Ectodermal cell (in vitro differentiated cells): Measurements from ENCODE around the gene KRTAP12-4.
"Not testable (repeated sequence)": the region's sequence is repeated elsewhere in the genome, so short reads cannot be mapped to it uniquely, and the experiment has no call there.

Experiments used
- H3K27ac ChIP-seq: 2 replicates; pipeline ENCODE4 v1.7.0; 2013; ENCODE audit warnings: mild to moderate bottlenecking, low read depth, low read length; ENCODE audit not compliant: insufficient read depth, poor library complexity, severe bottlenecking
- H3K27me3 ChIP-seq: 2 replicates; pipeline ENCODE4 v1.7.0; 2013; ENCODE audit warnings: mild to moderate bottlenecking, low read length; ENCODE audit not compliant: insufficient read depth, control insufficient read depth, poor library complexity, severe bottlenecking
- H3K36me3 ChIP-seq: one replicate; pipeline ENCODE4 v1.7.0; 2013; ENCODE audit warnings: low read length; ENCODE audit not compliant: control insufficient read depth, insufficient read depth
- H3K4me1 ChIP-seq: one replicate; pipeline ENCODE4 v1.7.0; 2013; ENCODE audit warnings: low read length; ENCODE audit not compliant: control insufficient read depth, insufficient read depth
- H3K4me3 ChIP-seq: 2 replicates; pipeline ENCODE4 v1.7.0; 2013; ENCODE audit warnings: low read depth, low read length, control low read depth; ENCODE audit not compliant: insufficient read depth
- H3K9me3 ChIP-seq: 2 replicates; pipeline ENCODE4 v1.7.0; 2013; ENCODE audit warnings: mild to moderate bottlenecking, low read length, moderate library complexity; ENCODE audit not compliant: control insufficient read depth
- WGBS, 2 experiments: methylation state at CpG; one replicate each; pipeline ENCODE4 v1.1.7; 2013; ENCODE audit warnings: missing lambda C conversion rate in 2 of 2; 5-methylcytosine and 5-hydroxymethylcytosine counted together

The KRTAP12-4 gene

DNA sequence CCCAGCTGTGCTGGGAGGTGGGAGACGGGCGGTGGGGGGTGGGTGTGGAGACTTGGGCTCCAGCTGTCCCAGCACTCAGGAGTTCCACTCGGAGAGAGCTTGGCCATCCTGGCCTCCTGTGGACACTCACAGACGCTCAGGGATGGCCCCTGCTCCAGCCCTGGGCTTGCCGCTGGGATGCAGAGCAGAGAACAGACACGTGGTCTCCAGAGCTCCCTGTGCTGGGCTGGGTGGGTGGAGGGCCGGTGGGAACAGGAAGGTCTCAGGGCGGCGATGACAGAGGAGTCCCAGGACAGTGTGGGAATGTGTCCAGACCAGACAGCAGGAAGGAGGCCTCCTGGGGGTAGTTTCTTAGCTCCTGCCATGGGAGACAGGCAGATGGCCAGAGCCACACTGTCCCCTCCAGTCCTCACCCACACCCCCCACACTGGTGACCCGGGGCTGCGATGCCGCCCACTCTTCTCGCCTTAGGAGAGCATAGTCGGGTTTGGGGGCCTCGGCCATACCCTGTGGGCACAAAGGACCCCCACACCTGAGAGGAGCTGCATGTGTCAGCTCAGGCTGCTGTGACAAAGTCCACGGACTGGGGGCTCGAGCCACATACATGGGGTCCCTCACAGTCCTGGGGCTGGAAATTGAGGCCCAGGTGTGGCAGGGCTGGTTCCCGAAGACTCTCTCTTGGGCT, 25.6 kb downstream of the KRTAP12-4 start:
- H3K4me1 ChIP-seq = peaks cover 8% of the 10 kb centered on the region
- H3K4me3 ChIP-seq = no peak overlapping the region
- 93 to 94% methylated on average over 18 of the region's 18 CpGs for WGBS, 2 experiments
- no peaks in the 10 kb centered on the region for H3K9me3 ChIP-seq
- H3K36me3 ChIP-seq = no peaks in the 10 kb centered on the region
- no peak overlapping the region for H3K27ac ChIP-seq
- H3K27me3 ChIP-seq = no peaks in the 10 kb centered on the region

DNA sequence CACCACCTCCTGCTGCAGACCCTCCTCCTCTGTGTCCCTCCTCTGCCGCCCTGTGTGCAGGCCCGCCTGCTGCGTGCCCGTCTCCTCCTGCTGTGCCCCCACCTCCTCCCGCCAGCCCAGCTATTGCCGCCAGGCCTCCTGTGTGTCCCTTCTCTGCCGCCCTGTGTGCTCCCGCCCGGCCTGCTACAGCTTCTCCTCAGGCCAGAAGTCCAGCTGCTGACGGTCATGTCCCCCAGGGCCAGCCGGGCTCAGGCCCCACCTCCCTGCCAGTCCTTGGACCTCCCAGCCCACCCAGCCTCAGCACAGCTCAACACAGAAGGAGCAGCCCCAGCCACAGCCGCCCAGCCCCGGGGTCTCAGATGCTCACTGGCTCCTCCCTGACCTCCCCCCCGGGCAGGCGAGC, 26.6 kb downstream of the KRTAP12-4 start:
- 73 to 77% methylated on average over 15 of the region's 15 CpGs for WGBS, 2 experiments
- not testable (repeated sequence) for H3K9me3 ChIP-seq, H3K4me1 ChIP-seq, H3K4me3 ChIP-seq, H3K27me3 ChIP-seq, H3K27ac ChIP-seq, H3K36me3 ChIP-seq

DNA sequence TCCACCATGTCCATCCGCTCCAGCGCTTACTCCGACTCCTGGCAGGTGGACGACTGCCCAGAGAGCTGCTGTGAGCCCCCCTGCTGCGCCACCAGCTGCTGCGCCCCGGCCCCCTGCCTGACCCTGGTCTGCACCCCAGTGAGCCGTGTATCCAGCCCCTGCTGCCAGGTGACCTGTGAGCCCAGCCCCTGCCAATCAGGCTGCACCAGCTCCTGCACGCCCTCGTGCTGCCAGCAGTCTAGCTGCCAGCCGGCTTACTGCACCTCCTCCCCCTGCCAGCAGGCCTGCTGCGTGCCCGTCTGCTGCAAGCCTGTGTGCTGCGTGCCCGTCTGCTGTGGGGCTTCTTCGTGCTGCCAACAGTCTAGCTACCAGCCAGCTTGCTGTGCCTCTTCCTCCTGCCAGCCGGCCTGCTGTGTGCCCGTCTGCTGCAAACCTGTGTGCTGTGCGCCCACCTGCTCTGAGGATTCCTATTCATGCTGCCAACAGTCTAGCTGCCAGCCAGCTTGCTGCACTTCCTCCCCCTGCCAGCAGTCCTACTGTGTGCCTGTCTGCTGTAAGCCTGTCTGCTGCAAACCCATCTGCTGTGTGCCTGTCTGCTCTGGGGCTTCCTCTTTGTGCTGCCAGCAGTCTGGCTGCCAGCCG, 27.2 kb downstream of the KRTAP12-4 start:
- not testable (repeated sequence) for H3K4me3 ChIP-seq, H3K36me3 ChIP-seq, H3K27me3 ChIP-seq, H3K4me1 ChIP-seq, H3K27ac ChIP-seq, H3K9me3 ChIP-seq
- WGBS, 2 experiments = 90% methylated on average over 20 of the region's 20 CpGs

DNA sequence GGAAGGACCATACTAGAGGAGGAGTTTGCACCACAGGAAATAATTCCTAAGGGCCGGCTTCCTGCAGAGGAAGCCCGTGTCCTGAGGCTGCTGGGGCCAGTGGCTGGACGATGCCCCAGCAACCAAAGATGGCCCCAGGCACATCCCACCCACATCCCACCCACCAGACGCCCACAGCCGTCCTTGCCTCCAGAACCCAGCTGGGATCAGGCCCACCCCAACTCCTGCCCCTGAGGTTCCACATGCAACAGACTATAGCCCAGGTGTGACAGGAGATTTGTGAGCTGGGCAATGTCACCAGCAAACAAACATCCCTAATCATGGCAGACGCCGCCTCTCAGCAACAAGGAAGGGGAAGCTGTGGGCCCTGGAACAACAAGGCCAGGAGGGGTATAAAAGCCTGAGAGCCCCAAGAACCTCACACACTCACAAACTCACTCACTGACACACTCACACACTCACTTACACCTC, 27.8 kb downstream of the KRTAP12-4 start, which contains the start of gene KRTAP10-9:
KRTAP10-9 (plus strand) TSS at position 421 of the 471 bp plus-strand sequence. CDS start 79 bp downstream, outside the sequence.
- H3K4me3 ChIP-seq = no peak within 1 kb of the TSS
- H3K27ac ChIP-seq = no peak within 1 kb of the TSS
- peaks cover 8% of the 10 kb centered on the region for H3K4me1 ChIP-seq
- H3K9me3 ChIP-seq = no peaks in the 10 kb centered on the region
- no peaks in the 10 kb centered on the region for H3K27me3 ChIP-seq
- 80 to 88% methylated on average over 7 of the region's 7 CpGs for WGBS, 2 experiments
- no peaks in the 10 kb centered on the region for H3K36me3 ChIP-seq

DNA sequence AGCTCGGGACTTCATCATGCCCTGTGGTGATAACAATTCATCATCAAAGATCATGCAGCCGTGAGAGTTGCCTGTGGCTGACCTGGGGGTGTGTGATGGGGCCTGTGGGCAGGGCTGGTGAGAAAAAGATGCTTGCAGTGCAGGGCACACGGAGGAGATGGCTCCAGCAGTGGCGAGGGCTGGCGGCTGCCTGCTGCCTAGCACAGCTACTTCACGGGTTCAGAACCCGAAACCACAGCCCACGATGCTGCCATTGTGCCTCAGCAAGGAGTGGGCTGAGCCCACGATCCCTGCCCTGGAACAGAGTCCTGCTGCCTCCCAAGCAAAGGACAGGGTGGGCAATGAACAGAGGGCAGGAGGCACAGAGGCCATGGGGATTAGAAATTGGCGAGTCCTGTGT, 28.2 kb downstream of the KRTAP12-4 start:
- WGBS, 2 experiments = 91 to 93% methylated on average over 10 of the region's 10 CpGs

DNA sequence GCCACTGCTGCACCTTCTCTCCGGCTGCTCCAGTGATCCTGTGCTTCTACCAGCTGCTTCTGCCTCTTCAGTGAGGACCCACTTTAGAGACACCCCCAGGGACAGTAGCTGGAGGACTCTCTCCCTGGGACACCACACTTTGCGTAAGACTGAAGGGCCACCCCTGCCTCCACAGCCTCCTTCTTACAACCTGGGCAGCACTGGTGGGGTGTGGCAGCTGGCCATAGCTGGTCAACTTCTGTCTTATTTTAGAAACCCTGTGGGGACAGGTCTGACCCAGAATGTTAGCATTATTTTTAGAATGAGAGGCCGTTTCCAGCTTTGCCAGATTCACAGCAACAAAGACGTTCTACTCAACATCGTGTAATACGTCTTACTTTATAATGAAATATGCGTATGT, 28.7 kb downstream of the KRTAP12-4 start:
- 94 to 95% methylated on average over 5 to 7 of the region's 7 CpGs for WGBS, 2 experiments

More for the DNA sequence above, 28.2 kb downstream of the KRTAP12-4 start:
- peaks cover 8% of the 10 kb centered on the region for H3K4me1 ChIP-seq
- H3K4me3 ChIP-seq = no peak overlapping the region
- no peak overlapping the region for H3K27ac ChIP-seq
- no peaks in the 10 kb centered on the region for H3K36me3 ChIP-seq
- H3K27me3 ChIP-seq = no peaks in the 10 kb centered on the region
- H3K9me3 ChIP-seq = no peaks in the 10 kb centered on the region

DNA sequence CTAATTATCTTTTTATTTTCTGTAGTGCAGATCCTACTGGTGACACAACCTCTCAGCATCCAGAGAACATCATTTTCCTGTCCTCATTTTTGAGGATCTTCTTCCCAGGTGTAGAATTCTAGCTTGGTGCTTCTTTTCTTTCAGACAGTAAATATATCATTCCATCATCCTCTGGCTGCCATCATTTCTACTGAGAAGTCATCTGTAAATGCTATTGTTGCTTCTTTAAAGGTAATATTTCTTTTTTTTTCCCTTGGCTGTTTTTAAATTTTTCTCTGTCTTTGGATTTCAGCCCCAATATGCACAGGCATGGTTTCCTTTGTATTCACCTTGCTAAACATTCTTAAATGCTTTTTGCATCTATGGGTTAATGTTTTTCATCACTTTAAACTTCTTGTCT, 30.9 kb downstream of the KRTAP12-4 start:
- H3K9me3 ChIP-seq = no peaks in the 10 kb centered on the region
- H3K27me3 ChIP-seq = no peaks in the 10 kb centered on the region
- H3K27ac ChIP-seq = no peak overlapping the region
- peaks cover 8% of the 10 kb centered on the region for H3K4me1 ChIP-seq
- H3K36me3 ChIP-seq = no peaks in the 10 kb centered on the region
- no peak overlapping the region for H3K4me3 ChIP-seq

More for the DNA sequence above, 28.7 kb downstream of the KRTAP12-4 start:
- H3K36me3 ChIP-seq = no peaks in the 10 kb centered on the region
- H3K27me3 ChIP-seq = no peaks in the 10 kb centered on the region
- no peak overlapping the region for H3K27ac ChIP-seq
- peaks cover 8% of the 10 kb centered on the region for H3K4me1 ChIP-seq
- H3K4me3 ChIP-seq = no peak overlapping the region
- H3K9me3 ChIP-seq = no peaks in the 10 kb centered on the region

DNA sequence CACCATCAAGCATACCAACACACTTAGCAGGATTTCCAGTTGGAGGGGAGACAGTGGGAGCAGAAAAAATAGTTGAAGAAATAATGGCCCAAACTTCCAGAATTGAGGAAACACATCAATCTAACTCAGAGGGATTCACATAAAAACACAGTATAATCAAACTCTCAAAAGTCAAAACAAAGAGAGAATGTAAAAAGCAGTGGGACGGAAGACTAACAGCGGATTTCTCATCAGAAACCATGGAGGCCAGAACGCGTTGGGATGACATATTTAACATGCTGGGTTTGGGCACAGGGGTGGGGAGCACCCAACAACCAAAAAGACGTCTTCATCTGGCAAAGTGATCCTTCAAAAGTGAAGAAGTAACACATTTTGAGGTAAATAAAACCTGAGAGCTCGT, 34.6 kb downstream of the KRTAP12-4 start:
- Histone ChIP-seq H3K27ac (no peak overlapping the region), H3K36me3 (no peaks in the 10 kb centered on the region), H3K27me3 (no peaks in the 10 kb centered on the region), H3K4me3 (no peak overlapping the region), H3K4me1 (no peaks in the 10 kb centered on the region), H3K9me3 (no peaks in the 10 kb centered on the region)
- 92 to 93% methylated on average over 6 of the region's 6 CpGs for WGBS, 2 experiments

DNA sequence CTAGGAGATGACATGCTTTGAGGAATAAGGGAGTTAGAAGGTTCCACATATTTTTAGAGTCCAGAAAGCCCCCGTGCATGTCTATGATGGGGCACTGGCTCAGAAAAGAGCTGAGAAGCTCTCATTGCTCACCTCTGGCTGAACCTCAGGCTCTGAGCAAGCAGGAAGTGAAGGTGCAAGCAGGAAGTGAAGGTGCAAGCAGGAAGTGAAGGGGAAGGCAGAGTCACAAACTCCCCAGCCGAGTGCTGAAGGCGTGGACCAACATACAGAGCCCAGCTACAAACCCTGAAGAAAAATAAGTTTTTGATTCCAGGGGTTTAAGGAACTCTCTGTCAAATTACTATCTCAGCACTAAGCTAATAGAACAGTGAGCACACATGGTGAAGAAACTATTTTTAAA, 35.5 kb downstream of the KRTAP12-4 start:
- Histone ChIP-seq H3K27me3 (no peaks in the 10 kb centered on the region), H3K27ac (no peak overlapping the region), H3K4me1 (no peaks in the 10 kb centered on the region), H3K9me3 (no peaks in the 10 kb centered on the region), H3K36me3 (no peaks in the 10 kb centered on the region), H3K4me3 (no peak overlapping the region)
- 90 to 96% methylated on average over 3 of the region's 3 CpGs for WGBS, 2 experiments

DNA sequence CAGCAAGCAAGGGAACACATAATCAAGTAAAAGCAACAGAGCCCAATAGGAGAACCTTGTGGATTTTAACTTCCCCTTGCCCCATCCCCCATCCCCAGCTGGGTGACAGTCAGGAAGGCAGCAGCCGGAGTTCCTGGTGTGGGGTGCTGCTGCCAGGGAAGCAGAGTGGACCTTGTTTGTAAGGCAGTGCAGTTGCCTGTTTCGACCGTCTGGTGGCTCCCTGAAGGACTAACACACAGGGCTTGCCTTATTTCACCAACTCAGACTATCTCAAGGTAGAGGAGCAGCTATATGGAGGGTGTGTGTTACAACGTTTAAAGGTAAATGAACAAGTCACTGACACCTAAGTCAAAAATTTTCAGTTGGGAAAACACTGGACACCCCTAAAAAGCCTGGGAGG, 36.0 kb downstream of the KRTAP12-4 start:
- WGBS, 2 experiments = 83 to 87% methylated on average over 4 of the region's 4 CpGs
- H3K4me3 ChIP-seq = no peak overlapping the region
- H3K27ac ChIP-seq = no peak overlapping the region
- H3K9me3 ChIP-seq = no peaks in the 10 kb centered on the region
- no peaks in the 10 kb centered on the region for H3K36me3 ChIP-seq
- no peaks in the 10 kb centered on the region for H3K4me1 ChIP-seq
- no peaks in the 10 kb centered on the region for H3K27me3 ChIP-seq
